SK-N-SH treated with all-trans-retinoic acid at 6 μM for 48 hours (cell line): Measurements from ENCODE around the gene KDM4C.

Experiments
- OSR1 ChIP-seq: fragments of 250-450 bp; sonication (Bioruptor Pico); IDR thresholded peaks from 2 replicates; pipeline ENCODE4 v1.8.0; 2022; ENCODE audit warnings: moderate library complexity, mild to moderate bottlenecking, inconsistent platforms
- PPARA ChIP-seq: fragments of 250-450 bp; sonication (Bioruptor Pico); IDR thresholded peaks from 2 replicates; pipeline ENCODE4 v1.5.0; 2020; ENCODE audit warnings: mild to moderate bottlenecking, borderline replicate concordance
- RARB ChIP-seq: fragments of 250-450 bp; sonication (Bioruptor Pico); IDR thresholded peaks from 2 replicates; pipeline ENCODE4 v1.8.0; 2021; ENCODE audit warnings: mild to moderate bottlenecking, moderate library complexity
- TOX ChIP-seq: fragments of 250-450 bp; sonication (Bioruptor Pico); IDR thresholded peaks from 2 replicates; pipeline ENCODE4 v1.8.0; 2021; ENCODE audit warnings: mild to moderate bottlenecking, moderate library complexity, borderline replicate concordance
- ZFP3 ChIP-seq: fragments of 250-450 bp; sonication (Bioruptor Pico); IDR thresholded peaks from 2 replicates; pipeline ENCODE4 v1.5.0; 2020; ENCODE audit warnings: mild to moderate bottlenecking, moderate library complexity
- ZFP30 ChIP-seq: fragments of 450-650 bp; formaldehyde crosslinking; IDR thresholded peaks from 2 replicates; pipeline ENCODE4 v1.5.0; 2022; ENCODE audit warnings: mild to moderate bottlenecking, moderate library complexity
- ZNF8 ChIP-seq: fragments of 450-650 bp; formaldehyde crosslinking; IDR thresholded peaks from 2 replicates; pipeline ENCODE4 v1.5.0; 2020; ENCODE audit warnings: mild to moderate bottlenecking, moderate library complexity
- TF ChIP-seq, protein P1 (sequence below): fragments of 250-450 bp; sonication (Bioruptor Pico); IDR thresholded peaks from 2 replicates; pipeline ENCODE4 v1.8.0; 2020; ENCODE audit warnings: mild to moderate bottlenecking, moderate library complexity, borderline replicate concordance
- TF ChIP-seq, protein P2 (sequence below): fragments of 250-450 bp; sonication (Bioruptor Pico); IDR thresholded peaks from 2 replicates; pipeline ENCODE4 v1.5.1; 2020; ENCODE audit warnings: low read depth, mild to moderate bottlenecking, moderate library complexity
- TF ChIP-seq, protein P3 (sequence below): fragments of 250-450 bp; sonication (Bioruptor Pico); IDR thresholded peaks from 2 replicates; pipeline ENCODE4 v1.5.1; 2021; ENCODE audit warnings: mild to moderate bottlenecking, moderate library complexity

DNA sequence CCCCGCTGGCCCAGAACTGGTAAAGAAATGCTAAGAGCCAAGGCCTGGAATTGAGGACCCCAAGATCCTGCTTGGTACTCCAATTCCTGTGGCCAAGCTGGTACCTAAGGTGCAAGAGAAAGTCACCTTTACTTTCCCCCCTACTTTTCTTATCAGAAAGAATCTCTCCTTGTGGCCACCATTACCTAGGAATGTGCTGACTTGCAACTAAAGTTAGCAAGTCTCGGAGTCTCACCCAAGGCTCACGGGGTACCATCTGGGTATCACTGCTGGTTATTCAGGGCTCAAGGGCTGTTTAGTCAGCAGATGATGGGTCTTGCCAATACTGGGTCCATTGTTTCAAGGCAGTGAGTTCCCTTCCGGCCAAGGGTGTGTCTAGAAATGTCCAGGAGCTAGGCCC is 270.2 kb downstream of the KDM4C start:
- TF ChIP-seq, protein P1, sequence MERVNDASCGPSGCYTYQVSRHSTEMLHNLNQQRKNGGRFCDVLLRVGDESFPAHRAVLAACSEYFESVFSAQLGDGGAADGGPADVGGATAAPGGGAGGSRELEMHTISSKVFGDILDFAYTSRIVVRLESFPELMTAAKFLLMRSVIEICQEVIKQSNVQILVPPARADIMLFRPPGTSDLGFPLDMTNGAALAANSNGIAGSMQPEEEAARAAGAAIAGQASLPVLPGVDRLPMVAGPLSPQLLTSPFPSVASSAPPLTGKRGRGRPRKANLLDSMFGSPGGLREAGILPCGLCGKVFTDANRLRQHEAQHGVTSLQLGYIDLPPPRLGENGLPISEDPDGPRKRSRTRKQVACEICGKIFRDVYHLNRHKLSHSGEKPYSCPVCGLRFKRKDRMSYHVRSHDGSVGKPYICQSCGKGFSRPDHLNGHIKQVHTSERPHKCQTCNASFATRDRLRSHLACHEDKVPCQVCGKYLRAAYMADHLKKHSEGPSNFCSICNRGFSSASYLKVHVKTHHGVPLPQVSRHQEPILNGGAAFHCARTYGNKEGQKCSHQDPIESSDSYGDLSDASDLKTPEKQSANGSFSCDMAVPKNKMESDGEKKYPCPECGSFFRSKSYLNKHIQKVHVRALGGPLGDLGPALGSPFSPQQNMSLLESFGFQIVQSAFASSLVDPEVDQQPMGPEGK = no peak
- TF ChIP-seq ZFP30 (CRISPR knock-in tag) = no peak
- no peak for TF ChIP-seq PPARA (CRISPR knock-in tag)
- no peak for TF ChIP-seq ZFP3 (CRISPR knock-in tag)
- TF ChIP-seq, protein P2, sequence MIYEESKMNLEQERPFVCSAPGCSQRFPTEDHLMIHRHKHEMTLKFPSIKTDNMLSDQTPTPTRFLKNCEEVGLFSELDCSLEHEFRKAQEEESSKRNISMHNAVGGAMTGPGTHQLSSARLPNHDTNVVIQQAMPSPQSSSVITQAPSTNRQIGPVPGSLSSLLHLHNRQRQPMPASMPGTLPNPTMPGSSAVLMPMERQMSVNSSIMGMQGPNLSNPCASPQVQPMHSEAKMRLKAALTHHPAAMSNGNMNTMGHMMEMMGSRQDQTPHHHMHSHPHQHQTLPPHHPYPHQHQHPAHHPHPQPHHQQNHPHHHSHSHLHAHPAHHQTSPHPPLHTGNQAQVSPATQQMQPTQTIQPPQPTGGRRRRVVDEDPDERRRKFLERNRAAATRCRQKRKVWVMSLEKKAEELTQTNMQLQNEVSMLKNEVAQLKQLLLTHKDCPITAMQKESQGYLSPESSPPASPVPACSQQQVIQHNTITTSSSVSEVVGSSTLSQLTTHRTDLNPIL (CRISPR knock-in tag) = no peak
- TF ChIP-seq TOX (CRISPR knock-in tag) = no peak
- TF ChIP-seq, protein P3, sequence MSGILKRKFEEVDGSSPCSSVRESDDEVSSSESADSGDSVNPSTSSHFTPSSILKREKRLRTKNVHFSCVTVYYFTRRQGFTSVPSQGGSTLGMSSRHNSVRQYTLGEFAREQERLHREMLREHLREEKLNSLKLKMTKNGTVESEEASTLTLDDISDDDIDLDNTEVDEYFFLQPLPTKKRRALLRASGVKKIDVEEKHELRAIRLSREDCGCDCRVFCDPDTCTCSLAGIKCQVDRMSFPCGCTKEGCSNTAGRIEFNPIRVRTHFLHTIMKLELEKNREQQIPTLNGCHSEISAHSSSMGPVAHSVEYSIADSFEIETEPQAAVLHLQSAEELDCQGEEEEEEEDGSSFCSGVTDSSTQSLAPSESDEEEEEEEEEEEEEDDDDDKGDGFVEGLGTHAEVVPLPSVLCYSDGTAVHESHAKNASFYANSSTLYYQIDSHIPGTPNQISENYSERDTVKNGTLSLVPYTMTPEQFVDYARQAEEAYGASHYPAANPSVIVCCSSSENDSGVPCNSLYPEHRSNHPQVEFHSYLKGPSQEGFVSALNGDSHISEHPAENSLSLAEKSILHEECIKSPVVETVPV = no peak
- TF ChIP-seq RARB = no peak
- TF ChIP-seq OSR1 (CRISPR knock-in tag) = no peak
- no peak for TF ChIP-seq ZNF8 (CRISPR knock-in tag)
